OCI-LY3 (cell line): ENCODE data around the gene INVS.
"Not testable (repeated sequence)": the region's sequence is repeated elsewhere in the genome, so short reads cannot be mapped to it uniquely, and the experiment has no call there.

Experiments used
- H2AFZ ChIP-seq: fragments of 200-600, 300-600 bp; shearing (Covaris generic); 2 replicates; pipeline ENCODE4 v1.6.0; 2014; ENCODE audit warnings: antibody characterized with exemption, low read depth, low read length
- H3K27ac ChIP-seq: fragments of 200-600, 300-600 bp; sonication (generic); 2 replicates; pipeline ENCODE4 v1.5.1; 2014; ENCODE audit warnings: mild to moderate bottlenecking, low read length, moderate library complexity, mixed read lengths
- H3K27me3 ChIP-seq: fragments of 200-600, 300-600 bp; sonication (generic); 2 replicates; pipeline ENCODE4 v1.6.1; 2014; ENCODE audit warnings: low read depth, low read length, mixed read lengths
- H3K36me3 ChIP-seq: fragments of 200-600, 300-600 bp; sonication (generic); replicated peaks from 2 replicates; pipeline ENCODE3; 2014; ENCODE audit warnings: low read depth, low read length, mixed read lengths
- H3K4me1 ChIP-seq: fragments of 300-600, 200-600 bp; sonication (generic); 2 replicates; pipeline ENCODE4 v1.6.1; 2014; ENCODE audit warnings: low read length, mixed read lengths
- H3K4me2 ChIP-seq: fragments of 200-600, 300-600 bp; sonication (generic); 2 replicates; pipeline ENCODE4 v1.6.1; 2014; ENCODE audit warnings: low read length, mixed read lengths
- H3K4me3 ChIP-seq: fragments of 300-600, 200-600 bp; sonication (generic); 2 replicates; pipeline ENCODE4 v1.5.1; 2014; ENCODE audit warnings: antibody characterized with exemption, mild to moderate bottlenecking, low read length, moderate library complexity
- H3K79me2 ChIP-seq: fragments of 300-600, 200-600 bp; shearing (Covaris generic); 2 replicates; pipeline ENCODE4 v1.6.1; 2014; ENCODE audit warnings: mild to moderate bottlenecking, low read length, mixed read lengths
- H3K9ac ChIP-seq: fragments of 300-600, 200-600 bp; shearing (Covaris generic); 2 replicates; pipeline ENCODE4 v1.6.0; 2014; ENCODE audit warnings: mild to moderate bottlenecking, low read length, moderate library complexity
- H3K9me3 ChIP-seq: fragments of 200-600, 300-600 bp; shearing (Covaris generic); 2 replicates; pipeline ENCODE4 v1.6.1; 2014; ENCODE audit warnings: low read length, mixed read lengths; ENCODE audit not compliant: insufficient read depth
- H4K20me1 ChIP-seq: fragments of 200-600, 300-600 bp; sonication (generic); 2 replicates; pipeline ENCODE4 v1.6.1; 2016; ENCODE audit warnings: low read length, mixed read lengths; ENCODE audit not compliant: insufficient read depth
- EZH2phosphoT487 ChIP-seq: fragments of 200-600 bp; shearing (Covaris generic); IDR thresholded peaks from 2 replicates; pipeline ENCODE4 v1.6.1; 2018; ENCODE audit warnings: antibody characterized with exemption, mixed run types, low read depth
- TF ChIP-seq, protein P1 (sequence below): fragments of 200-600, 300-600 bp; sonication (generic); IDR thresholded peaks from 2 replicates; pipeline ENCODE4 v1.5.1; 2014; ENCODE audit warnings: antibody characterized with exemption, low read length, low read depth

Gene INVS

DNA sequence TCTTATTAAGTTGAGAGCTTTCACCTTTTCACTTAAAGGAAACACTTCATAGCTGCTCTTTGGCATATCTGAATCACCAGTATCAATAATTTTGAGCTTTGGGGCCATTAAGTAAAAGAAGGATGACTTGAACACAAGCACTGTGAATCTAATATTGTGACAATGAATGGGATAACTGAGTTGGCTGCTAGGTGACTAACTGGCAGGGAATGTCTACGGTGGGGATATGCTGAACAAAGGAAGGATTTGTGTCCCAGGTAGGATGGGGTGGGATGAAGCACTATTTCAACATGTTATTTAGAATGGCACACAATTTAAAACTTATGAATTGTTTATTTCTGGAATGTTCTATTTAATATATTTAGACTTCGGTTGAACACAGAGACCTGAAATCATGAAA is 130.1 kb downstream of the INVS start:
- peaks cover 3% of the 10 kb centered on the region for H3K36me3 ChIP-seq
- H3K4me1 ChIP-seq: peaks cover 4% of the 10 kb centered on the region
- no peaks in the 10 kb centered on the region for H3K27me3 ChIP-seq
- no peaks in the 10 kb centered on the region for H4K20me1 ChIP-seq
- H2AFZ ChIP-seq: no peak overlapping the region
- H3K4me3 ChIP-seq: no peak overlapping the region
- TF ChIP-seq EZH2phosphoT487: no peak
- TF ChIP-seq, protein P1, sequence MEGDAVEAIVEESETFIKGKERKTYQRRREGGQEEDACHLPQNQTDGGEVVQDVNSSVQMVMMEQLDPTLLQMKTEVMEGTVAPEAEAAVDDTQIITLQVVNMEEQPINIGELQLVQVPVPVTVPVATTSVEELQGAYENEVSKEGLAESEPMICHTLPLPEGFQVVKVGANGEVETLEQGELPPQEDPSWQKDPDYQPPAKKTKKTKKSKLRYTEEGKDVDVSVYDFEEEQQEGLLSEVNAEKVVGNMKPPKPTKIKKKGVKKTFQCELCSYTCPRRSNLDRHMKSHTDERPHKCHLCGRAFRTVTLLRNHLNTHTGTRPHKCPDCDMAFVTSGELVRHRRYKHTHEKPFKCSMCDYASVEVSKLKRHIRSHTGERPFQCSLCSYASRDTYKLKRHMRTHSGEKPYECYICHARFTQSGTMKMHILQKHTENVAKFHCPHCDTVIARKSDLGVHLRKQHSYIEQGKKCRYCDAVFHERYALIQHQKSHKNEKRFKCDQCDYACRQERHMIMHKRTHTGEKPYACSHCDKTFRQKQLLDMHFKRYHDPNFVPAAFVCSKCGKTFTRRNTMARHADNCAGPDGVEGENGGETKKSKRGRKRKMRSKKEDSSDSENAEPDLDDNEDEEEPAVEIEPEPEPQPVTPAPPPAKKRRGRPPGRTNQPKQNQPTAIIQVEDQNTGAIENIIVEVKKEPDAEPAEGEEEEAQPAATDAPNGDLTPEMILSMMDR: no peak
- H3K79me2 ChIP-seq: no peaks in the 10 kb centered on the region
- H3K27ac ChIP-seq: no peak overlapping the region
- H3K9ac ChIP-seq: no peak overlapping the region
- no peak overlapping the region for H3K4me2 ChIP-seq
- no peaks in the 10 kb centered on the region for H3K9me3 ChIP-seq

DNA sequence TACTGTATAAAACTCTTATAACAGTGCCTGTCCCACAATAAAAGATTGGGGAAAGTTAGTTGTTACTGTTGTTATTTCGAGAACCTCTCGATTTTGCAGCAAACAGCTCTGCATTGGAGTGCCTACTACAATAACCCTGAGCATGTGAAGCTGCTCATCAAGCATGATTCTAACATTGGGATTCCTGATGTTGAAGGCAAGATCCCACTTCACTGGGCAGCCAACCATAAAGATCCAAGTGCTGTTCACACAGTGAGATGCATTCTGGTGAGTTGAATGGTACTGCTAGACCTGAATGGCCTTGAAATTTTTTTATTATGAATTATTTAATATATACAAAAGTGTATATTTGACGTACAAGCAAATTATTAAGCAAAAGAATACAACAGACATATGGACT is 130.5 kb downstream of the INVS start:
- Histone ChIP-seq H3K9ac (no peak overlapping the region), H3K79me2 (no peaks in the 10 kb centered on the region), H3K27me3 (no peaks in the 10 kb centered on the region), H4K20me1 (no peaks in the 10 kb centered on the region), H2AFZ (no peak overlapping the region), H3K9me3 (no peaks in the 10 kb centered on the region), H3K4me2 (no peak overlapping the region), H3K4me3 (no peak overlapping the region), H3K27ac (no peak overlapping the region), H3K36me3 (peaks cover 3% of the 10 kb centered on the region), H3K4me1 (no peaks in the 10 kb centered on the region; the same call in 1 of the 2 replicates)
- TF ChIP-seq EZH2phosphoT487: no peak
- TF ChIP-seq, protein P1: no peak

DNA sequence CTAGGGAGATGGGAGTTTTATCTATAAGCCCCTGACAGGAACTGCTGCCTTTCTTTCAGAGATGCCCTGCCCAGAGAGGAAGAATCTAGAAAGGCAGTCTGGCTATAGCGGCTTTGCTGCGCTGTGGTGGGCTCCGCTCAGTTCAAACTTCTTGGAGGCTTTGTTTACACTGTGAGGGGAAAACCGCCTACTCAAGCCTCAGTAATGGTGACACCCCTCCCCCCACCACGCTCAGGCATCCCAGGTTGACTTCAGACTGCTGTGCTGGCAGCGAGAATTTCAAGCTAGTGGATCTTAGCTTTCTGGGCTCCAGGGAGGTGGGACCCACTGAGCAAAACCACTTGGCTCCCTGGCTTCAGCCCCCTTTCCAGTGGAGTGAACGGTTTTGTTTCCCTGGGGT is 137.9 kb downstream of the INVS start:
- not testable (repeated sequence) for H3K27ac ChIP-seq, H3K9ac ChIP-seq, H4K20me1 ChIP-seq, H3K4me1 ChIP-seq, H3K9me3 ChIP-seq, H2AFZ ChIP-seq, H3K4me3 ChIP-seq, H3K79me2 ChIP-seq, H3K27me3 ChIP-seq, H3K36me3 ChIP-seq, H3K4me2 ChIP-seq

DNA sequence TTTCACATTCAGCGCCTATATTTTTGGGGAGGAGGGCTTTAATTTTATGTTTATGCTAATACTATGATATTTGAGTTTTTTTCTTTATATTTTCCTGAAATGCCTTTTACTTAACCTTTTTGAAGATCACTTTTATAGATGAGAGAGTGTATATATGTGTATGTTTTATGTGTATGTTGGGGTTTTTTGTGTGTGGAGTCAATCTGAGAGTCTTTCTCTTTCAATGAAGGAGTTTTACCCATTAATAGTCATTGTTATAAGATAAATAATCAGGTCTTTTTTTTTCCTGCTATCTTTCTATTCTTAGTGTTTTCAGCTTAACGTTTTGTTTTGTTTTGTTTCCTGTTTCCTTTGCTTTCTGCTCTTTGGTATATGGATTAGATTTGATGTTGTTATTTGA is 141.5 kb downstream of the INVS start:
- Histone ChIP-seq H3K79me2 (no peaks in the 10 kb centered on the region), H3K36me3 (peaks cover 3% of the 10 kb centered on the region), H3K27me3 (no peaks in the 10 kb centered on the region), H3K9ac (no peak overlapping the region), H3K9me3 (no peaks in the 10 kb centered on the region), H3K27ac (no peak overlapping the region), H4K20me1 (no peaks in the 10 kb centered on the region), H3K4me2 (no peak overlapping the region), H3K4me3 (no peak overlapping the region), H3K4me1 (no peaks in the 10 kb centered on the region), H2AFZ (no peak overlapping the region)
- TF ChIP-seq EZH2phosphoT487: no peak
- TF ChIP-seq, protein P1: no peak

DNA sequence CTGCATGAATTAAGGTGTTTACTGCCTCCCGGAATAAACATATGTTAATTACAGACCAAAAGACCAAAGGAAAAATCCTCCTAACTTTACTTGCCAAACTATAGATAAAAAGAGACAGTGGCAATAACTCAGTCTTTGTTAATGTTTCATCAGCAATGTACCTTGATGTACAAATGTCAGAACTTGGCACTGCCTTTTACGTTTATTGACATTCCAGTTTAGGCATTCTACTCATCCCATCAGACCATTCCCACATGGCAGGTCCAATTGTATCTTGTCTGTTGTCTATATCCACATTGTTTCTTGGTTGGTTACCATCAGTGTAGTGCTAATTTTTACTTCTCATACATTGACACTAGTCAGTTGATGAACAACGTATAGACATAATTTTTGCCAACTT is 168.2 kb downstream of the INVS start:
- Histone ChIP-seq H3K27ac (no peak overlapping the region), H3K9ac (no peak overlapping the region), H3K4me1 (no peaks in the 10 kb centered on the region), H3K4me2 (no peak overlapping the region), H3K79me2 (no peaks in the 10 kb centered on the region), H4K20me1 (no peaks in the 10 kb centered on the region), H3K9me3 (no peaks in the 10 kb centered on the region), H2AFZ (no peak overlapping the region), H3K4me3 (no peak overlapping the region), H3K36me3 (peaks cover 11% of the 10 kb centered on the region), H3K27me3 (no peaks in the 10 kb centered on the region)
- TF ChIP-seq, protein P1: no peak
- no peak for TF ChIP-seq EZH2phosphoT487
